HG02852 (cell line): Measurements from ENCODE around the gene MYBPC3.
A peak's percentile ranks its signal among the peaks of the same experiment; 100 is the strongest.
"Not testable (repeated sequence)": the region's sequence is repeated elsewhere in the genome, so short reads cannot be mapped to it uniquely, and the experiment has no call there.

Experiments used
- ATAC-seq: cut with Tn5 transposase; IDR thresholded peaks from one replicate; pipeline ENCODE4 v1.9.1; 2021; ENCODE audit warnings: mild to moderate bottlenecking, moderate library complexity; ENCODE audit not compliant: unreplicated experiment

MYBPC3 gene

GRCh38 chr11:47326198-47326597, 26.3 kb downstream of the MYBPC3 start:
- no peak for ATAC-seq

- ATAC-seq = no peak
Measured at GRCh38 chr11:47325271-47326041, 27.0 kb downstream of the MYBPC3 start.

GRCh38 chr11:47324520-47324919, 28.0 kb downstream of the MYBPC3 start:
- no peak for ATAC-seq

- ATAC-seq = no peak
Measured at GRCh38 chr11:47318166-47318565, 34.3 kb downstream of the MYBPC3 start.

GRCh38 chr11:47317064-47317828, 35.3 kb downstream of the MYBPC3 start:
- ATAC-seq = peak; percentile 66

GRCh38 chr11:47316501-47316900, 36.0 kb downstream of the MYBPC3 start:
- ATAC-seq = not testable (repeated sequence)

- no peak for ATAC-seq
Measured at GRCh38 chr11:47314992-47315391, 37.5 kb downstream of the MYBPC3 start.

GRCh38 chr11:47308050-47308823, 44.3 kb downstream of the MYBPC3 start:
- ATAC-seq = no peak

GRCh38 chr11:47306484-47306844, 46.0 kb downstream of the MYBPC3 start:
- no peak for ATAC-seq

GRCh38 chr11:47305734-47306483, 46.6 kb downstream of the MYBPC3 start:
- no peak for ATAC-seq

GRCh38 chr11:47302853-47303252, 49.6 kb downstream of the MYBPC3 start:
- ATAC-seq = no peak

GRCh38 chr11:47299078-47299477, 53.4 kb downstream of the MYBPC3 start:
- ATAC-seq = no peak

GRCh38 chr11:47296045-47296444, 56.5 kb downstream of the MYBPC3 start:
- ATAC-seq = no peak

GRCh38 chr11:47295385-47295784, 57.1 kb downstream of the MYBPC3 start:
- no peak for ATAC-seq

- ATAC-seq = no peak
Measured at GRCh38 chr11:47289856-47290255, 62.6 kb downstream of the MYBPC3 start.

- ATAC-seq = no peak
Measured at GRCh38 chr11:47288066-47288465, 64.4 kb downstream of the MYBPC3 start.

- ATAC-seq = no peak
Measured at GRCh38 chr11:47285969-47286770, 66.3 kb downstream of the MYBPC3 start.

GRCh38 chr11:47284151-47284550, 68.4 kb downstream of the MYBPC3 start:
- ATAC-seq = no peak

GRCh38 chr11:47282462-47282861, 70.0 kb downstream of the MYBPC3 start:
- no peak for ATAC-seq
